ENCODE measurements around the gene GP1BA.

GRCh38 chr17:4972752-4973151 is 40.7 kb downstream of the GP1BA start:
- no peak for TF ChIP-seq CTCF (conservative IDR thresholded peaks at IDR 0.05; ENCODE audit: low read depth, low read length)
- no peak for TF ChIP-seq EZH2 (IDR thresholded peaks at IDR 0.05; ENCODE audit: borderline replicate concordance, low read depth, low read length, poor library complexity, severe bottlenecking)
